Stimulated activated CD8-positive, alpha-beta memory T cell treated with anti-CD3 and anti-CD28 coated beads, Interleukin-7, amount 100 ng/mL, for 1 hour (primary cell): ENCODE results near the gene DLEC1.
A peak's percentile ranks its signal among the peaks of the same experiment; 100 is the strongest.

Source experiments
- DNase-seq, 2 donors: peaks; one replicate each; pipeline ENCODE4 v3.0.0-alpha.2; 2020; ENCODE audit warnings: low read depth in 2 of 2

Gene DLEC1

GRCh38 chr3:38039101-38039898 is at the start of gene DLEC1:
DLEC1 (plus strand) TSS chr3:38039208; CDS start chr3:38039226, 18 bp downstream.
- peak; percentile 60 to 61 for DNase-seq

GRCh38 chr3:37989821-37990480 is 49.1 kb upstream of the DLEC1 start:
- no peak for DNase-seq

GRCh38 chr3:37990527-37990926 is 48.5 kb upstream of the DLEC1 start, which contains the start of gene VILL:
VILL (plus strand) TSS chr3:37990786; CDS start chr3:37993673, 2,887 bp downstream.
- no peak for DNase-seq

- DNase-seq: no peak
Observed at GRCh38 chr3:37991109-37991508, 47.9 kb upstream of the DLEC1 start.

- no peak for DNase-seq
Observed at GRCh38 chr3:37991823-37992222, 47.2 kb upstream of the DLEC1 start.

- no peak for DNase-seq
Observed at GRCh38 chr3:37992271-37993066, 46.5 kb upstream of the DLEC1 start.

- no peak for DNase-seq
Observed at GRCh38 chr3:37993067-37993455, 45.9 kb upstream of the DLEC1 start.

- no peak for DNase-seq
Observed at GRCh38 chr3:37993460-37993819, 45.6 kb upstream of the DLEC1 start.

- DNase-seq: peak in 1 of 2 donors; percentile 27
Observed at GRCh38 chr3:37993820-37994638, 45.0 kb upstream of the DLEC1 start.

- DNase-seq: no peak
Observed at GRCh38 chr3:37994639-37994972, 44.4 kb upstream of the DLEC1 start.

GRCh38 chr3:37995652-37996641 is 43.1 kb upstream of the DLEC1 start:
- DNase-seq: no peak

GRCh38 chr3:37996785-37997301 is 42.2 kb upstream of the DLEC1 start:
- DNase-seq: peak; percentile 50 to 72

GRCh38 chr3:37997342-37997741 is 41.7 kb upstream of the DLEC1 start:
- no peak for DNase-seq

- no peak for DNase-seq
Observed at GRCh38 chr3:37997791-37998370, 41.1 kb upstream of the DLEC1 start.

GRCh38 chr3:37999836-38000235 is 39.2 kb upstream of the DLEC1 start:
- DNase-seq: no peak

GRCh38 chr3:38000242-38000916 is 38.6 kb upstream of the DLEC1 start:
- no peak for DNase-seq

- no peak for DNase-seq
Observed at GRCh38 chr3:38000965-38001455, 38.0 kb upstream of the DLEC1 start.

GRCh38 chr3:38001456-38002081 is 37.4 kb upstream of the DLEC1 start:
- no peak for DNase-seq
